Activated naive CD4-positive, alpha-beta T cell treated with anti-CD3 and anti-CD28 coated beads, Interleukin-2, amount 50 U/mL, for 24 hours (primary cell): Measurements from ENCODE around the gene LYSMD1.

Source experiments
- H3K27ac Mint-ChIP-seq: one replicate; pipeline ENCODE4 v1.8.0; 2021; ENCODE audit warnings: mild to moderate bottlenecking, mixed read lengths
- H3K27me3 Mint-ChIP-seq: one replicate; pipeline ENCODE4 v1.8.0; 2021; ENCODE audit warnings: mixed read lengths
- H3K36me3 Mint-ChIP-seq: one replicate; pipeline ENCODE4 v1.8.0; 2021; ENCODE audit warnings: mixed read lengths
- H3K4me1 Mint-ChIP-seq: one replicate; pipeline ENCODE4 v1.8.0; 2021; ENCODE audit warnings: mixed read lengths
- H3K4me3 Mint-ChIP-seq: one replicate; pipeline ENCODE4 v1.8.0; 2021; ENCODE audit warnings: mild to moderate bottlenecking, mixed read lengths
- H3K9me3 Mint-ChIP-seq: one replicate; pipeline ENCODE4 v1.8.0; 2021; ENCODE audit warnings: mixed read lengths

Gene LYSMD1

GRCh38 chr1:151134396-151134795, 31.3 kb downstream of the LYSMD1 start:
- no peaks in the 10 kb centered on the region for H3K27me3 Mint-ChIP-seq
- peak overlapping the region; percentile 32 for H3K27ac Mint-ChIP-seq
- H3K9me3 Mint-ChIP-seq, result no peaks in the 10 kb centered on the region
- no peak overlapping the region for H3K4me3 Mint-ChIP-seq
- H3K4me1 Mint-ChIP-seq, result peaks cover 8% of the 10 kb centered on the region
- peaks cover 1% of the 10 kb centered on the region for H3K36me3 Mint-ChIP-seq

DNA sequence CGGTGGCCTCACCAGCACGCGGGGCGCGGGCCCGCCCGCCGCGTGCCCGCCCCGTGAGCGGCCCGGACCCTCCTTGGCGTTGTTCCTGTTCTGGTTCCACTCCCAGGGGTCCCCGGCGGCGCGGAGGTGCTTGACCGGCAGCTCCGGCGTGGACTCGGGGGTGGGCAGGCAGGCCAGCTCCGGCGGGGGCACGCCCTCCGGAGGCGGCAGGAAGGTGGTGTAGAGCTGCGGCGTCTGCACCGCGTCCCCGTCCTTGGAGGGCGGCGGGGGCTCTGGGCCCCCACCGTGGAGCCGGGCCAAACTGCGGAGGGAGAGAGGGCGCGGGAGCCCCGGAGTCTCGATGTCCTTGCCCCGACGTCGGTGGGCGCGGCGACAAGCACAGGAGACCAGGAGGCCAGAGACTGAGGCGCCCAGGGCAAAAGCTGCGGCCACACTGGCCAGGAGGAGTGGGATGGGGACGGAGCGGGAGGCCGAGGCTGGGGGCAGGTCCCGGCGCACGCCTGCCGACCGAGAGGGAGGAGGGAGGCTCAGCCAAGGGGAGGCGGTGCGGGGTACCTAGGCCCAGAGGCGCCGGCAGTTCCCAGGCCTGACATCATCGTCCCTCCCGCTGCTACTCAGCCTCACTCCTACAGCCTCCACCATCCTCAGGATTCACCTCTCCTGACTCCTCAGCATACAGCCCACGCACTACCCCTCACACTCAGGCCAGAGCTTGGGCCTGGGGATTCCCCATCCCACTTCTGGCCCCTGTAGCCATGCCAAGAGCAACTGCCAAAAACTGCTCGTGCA, 32.5 kb downstream of the LYSMD1 start:
- H3K27me3 Mint-ChIP-seq, result no peaks in the 10 kb centered on the region
- H3K27ac Mint-ChIP-seq, result no peak overlapping the region
- H3K36me3 Mint-ChIP-seq, result peaks cover 1% of the 10 kb centered on the region
- peaks cover 8% of the 10 kb centered on the region for H3K4me1 Mint-ChIP-seq
- no peaks in the 10 kb centered on the region for H3K9me3 Mint-ChIP-seq
- no peak overlapping the region for H3K4me3 Mint-ChIP-seq

GRCh38 chr1:151132335-151133017, 33.2 kb downstream of the LYSMD1 start:
- no peaks in the 10 kb centered on the region for H3K27me3 Mint-ChIP-seq
- no peak overlapping the region for H3K4me3 Mint-ChIP-seq
- no peaks in the 10 kb centered on the region for H3K9me3 Mint-ChIP-seq
- H3K36me3 Mint-ChIP-seq, result peaks cover 1% of the 10 kb centered on the region
- no peak overlapping the region for H3K27ac Mint-ChIP-seq
- peaks cover 8% of the 10 kb centered on the region for H3K4me1 Mint-ChIP-seq

GRCh38 chr1:151131701-151132334, 33.9 kb downstream of the LYSMD1 start:
- Mint-ChIP-seq H3K9me3 (no peaks in the 10 kb centered on the region), H3K4me1 (peaks cover 8% of the 10 kb centered on the region), H3K4me3 (peak overlapping the region; percentile 85), H3K36me3 (peaks cover 1% of the 10 kb centered on the region), H3K27ac (no peak overlapping the region), H3K27me3 (no peaks in the 10 kb centered on the region)

- Mint-ChIP-seq H3K9me3 (no peaks in the 10 kb centered on the region), H3K27me3 (no peaks in the 10 kb centered on the region), H3K36me3 (no peaks in the 10 kb centered on the region), H3K4me3 (peak overlapping the region; percentile 85), H3K4me1 (peaks cover 8% of the 10 kb centered on the region), H3K27ac (peak overlapping the region; percentile 83)
Observed at GRCh38 chr1:151130987-151131586, 34.6 kb downstream of the LYSMD1 start.

DNA sequence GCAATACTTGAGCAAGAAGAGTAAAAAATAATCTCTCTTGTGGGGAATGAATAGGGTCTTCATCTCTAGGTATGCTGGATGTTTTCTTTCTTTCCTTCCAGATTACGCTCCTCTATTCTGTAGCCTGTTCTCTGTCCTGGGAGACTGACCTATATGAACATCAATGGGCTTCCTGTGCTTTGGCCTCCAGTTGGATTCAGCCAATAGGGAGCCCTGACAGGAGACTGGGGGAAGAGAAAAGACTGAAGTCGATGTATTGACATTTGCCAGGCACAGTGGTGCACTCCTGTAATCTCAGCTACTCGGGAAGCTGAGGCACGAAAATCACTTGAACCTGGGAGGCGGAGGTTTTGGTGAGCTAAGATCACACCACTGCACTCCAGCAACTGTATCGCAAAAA, 36.9 kb downstream of the LYSMD1 start:
- no peak overlapping the region for H3K4me3 Mint-ChIP-seq
- H3K4me1 Mint-ChIP-seq, result peaks cover 8% of the 10 kb centered on the region
- no peaks in the 10 kb centered on the region for H3K9me3 Mint-ChIP-seq
- no peaks in the 10 kb centered on the region for H3K27me3 Mint-ChIP-seq
- H3K36me3 Mint-ChIP-seq, result no peaks in the 10 kb centered on the region
- H3K27ac Mint-ChIP-seq, result no peak overlapping the region

DNA sequence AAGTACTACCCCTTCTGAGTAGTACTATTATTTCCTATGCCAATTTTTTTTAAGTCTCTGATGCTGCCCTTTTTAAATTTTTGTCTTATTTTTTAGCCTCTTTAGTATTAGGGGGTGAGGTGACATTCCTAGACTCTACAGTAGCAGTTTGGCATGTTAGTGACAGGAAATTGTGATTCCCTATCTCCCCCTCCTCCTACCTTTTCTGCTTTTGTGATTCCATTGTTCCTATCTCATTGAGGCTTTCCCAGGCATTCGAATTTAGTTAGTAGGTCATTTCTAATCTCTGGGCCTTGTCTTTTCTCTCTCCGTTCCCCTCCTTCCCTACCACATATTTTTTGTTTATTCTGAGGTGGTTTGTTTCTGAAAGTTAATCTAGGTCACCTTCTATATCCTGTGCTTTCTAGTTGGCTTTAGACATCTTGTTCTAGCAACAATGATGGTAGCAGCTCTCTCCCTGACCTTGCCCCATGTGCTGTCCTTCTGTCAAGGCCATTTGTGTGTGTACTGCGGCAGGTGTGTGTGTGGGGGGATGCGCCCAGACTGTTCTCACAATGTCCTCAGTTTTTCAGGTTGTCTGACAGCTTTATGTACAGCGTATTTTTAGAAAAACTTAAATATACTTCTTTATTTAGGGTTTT, 40.8 kb downstream of the LYSMD1 start:
- Mint-ChIP-seq H3K27me3 (no peaks in the 10 kb centered on the region), H3K4me1 (no peaks in the 10 kb centered on the region), H3K4me3 (no peak overlapping the region), H3K36me3 (peaks cover 2% of the 10 kb centered on the region), H3K9me3 (no peaks in the 10 kb centered on the region), H3K27ac (no peak overlapping the region)

DNA sequence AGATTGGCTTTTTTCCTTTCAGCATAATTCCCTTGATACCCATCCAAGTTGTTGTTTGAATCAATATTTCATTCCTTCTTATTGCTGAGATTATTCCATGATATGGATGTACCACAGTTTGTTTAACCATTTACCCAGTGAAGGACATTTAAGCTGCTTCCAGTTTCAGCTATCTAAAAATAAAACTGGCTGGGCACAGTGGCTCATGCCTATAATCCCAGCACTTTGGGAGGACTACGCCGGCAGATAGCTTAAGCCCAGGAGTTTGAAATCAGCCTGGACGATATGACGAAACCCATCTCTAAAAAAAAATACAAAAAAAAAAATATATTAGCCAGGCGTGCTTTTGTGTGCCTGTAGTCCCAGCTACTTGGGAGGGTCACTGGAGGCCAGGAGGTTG, 51.8 kb downstream of the LYSMD1 start:
- Mint-ChIP-seq H3K9me3 (no peaks in the 10 kb centered on the region), H3K27me3 (no peaks in the 10 kb centered on the region), H3K4me3 (no peak overlapping the region), H3K27ac (no peak overlapping the region), H3K4me1 (no peaks in the 10 kb centered on the region), H3K36me3 (peaks cover 5% of the 10 kb centered on the region)
